Liver (tissue), 3 donors: ENCODE results near the gene PROKR1.

Source experiments
- GABPA ChIP-seq, 2 donors: IDR thresholded peaks in 1 of 2; conservative IDR thresholded peaks in 1 of 2; 2 replicates each; pipeline ENCODE4 v1.6.1; 2016; ENCODE audit warnings: antibody characterized with exemption in 2 of 2, mild to moderate bottlenecking in 1 of 2, moderate library complexity in 1 of 2
- HNF4A ChIP-seq, 2 donors: conservative IDR thresholded peaks; 2 replicates each; pipeline ENCODE4 v1.6.1; 2016; ENCODE audit warnings: antibody characterized with exemption in 2 of 2, mild to moderate bottlenecking in 2 of 2
- JUND ChIP-seq, 2 donors: IDR thresholded peaks; 2 replicates each; pipeline ENCODE4 v1.6.1; 2016; ENCODE audit warnings: antibody characterized with exemption in 2 of 2
- RAD21 ChIP-seq, 2 donors: IDR thresholded peaks; 2 replicates each; pipeline ENCODE4 v1.6.1; 2016; ENCODE audit warnings: antibody characterized with exemption in 2 of 2, mild to moderate bottlenecking in 2 of 2
- YY1 ChIP-seq: IDR thresholded peaks from 2 replicates; pipeline ENCODE4 v1.6.1; 2016; ENCODE audit warnings: antibody characterized with exemption, mild to moderate bottlenecking
- TF ChIP-seq, protein P1 (sequence below): fragments of 150-350 bp; IDR thresholded peaks from 2 replicates; pipeline ENCODE4 v1.5.1; 2017; ENCODE audit warnings: improper control_type of control experiment, low read depth, low read length; ENCODE audit not compliant: missing input control
- TF ChIP-seq, protein P2 (sequence below): IDR thresholded peaks from 2 replicates; pipeline ENCODE4 v1.6.1; 2016; ENCODE audit warnings: antibody characterized with exemption
- TF ChIP-seq, protein P3 (sequence below): IDR thresholded peaks from 2 replicates; pipeline ENCODE4 v1.6.1; 2016; ENCODE audit warnings: antibody characterized with exemption
- TF ChIP-seq, protein P4 (sequence below): IDR thresholded peaks from 2 replicates; pipeline ENCODE4 v1.6.1; 2016; ENCODE audit warnings: antibody characterized with exemption, mild to moderate bottlenecking
- donor health status: healthy.
- donor health status: healthy.

DNA sequence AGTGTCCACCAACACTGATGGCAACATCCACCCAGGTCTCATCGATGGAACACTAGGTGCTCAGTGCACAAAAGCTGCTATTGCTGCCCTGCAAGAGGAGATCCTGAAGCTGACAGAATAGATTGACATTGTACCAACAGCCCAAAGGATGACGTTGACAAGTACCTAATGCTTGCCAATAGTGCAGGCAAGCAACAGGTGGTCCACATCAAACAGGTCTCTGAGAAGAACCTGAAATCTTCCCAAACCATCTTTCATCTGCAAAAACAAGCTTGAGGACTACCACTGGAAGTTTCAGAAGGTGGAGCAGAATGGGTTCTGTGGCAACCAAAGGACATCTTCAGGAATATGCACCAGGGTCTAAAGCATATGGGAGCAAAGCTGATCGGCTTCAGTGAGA is 15.8 kb upstream of the PROKR1 start:
- TF ChIP-seq RAD21 (IDR thresholded peaks at IDR 0.05), result no peak
- TF ChIP-seq JUND (IDR thresholded peaks at IDR 0.05), result no peak
- TF ChIP-seq, protein P1, sequence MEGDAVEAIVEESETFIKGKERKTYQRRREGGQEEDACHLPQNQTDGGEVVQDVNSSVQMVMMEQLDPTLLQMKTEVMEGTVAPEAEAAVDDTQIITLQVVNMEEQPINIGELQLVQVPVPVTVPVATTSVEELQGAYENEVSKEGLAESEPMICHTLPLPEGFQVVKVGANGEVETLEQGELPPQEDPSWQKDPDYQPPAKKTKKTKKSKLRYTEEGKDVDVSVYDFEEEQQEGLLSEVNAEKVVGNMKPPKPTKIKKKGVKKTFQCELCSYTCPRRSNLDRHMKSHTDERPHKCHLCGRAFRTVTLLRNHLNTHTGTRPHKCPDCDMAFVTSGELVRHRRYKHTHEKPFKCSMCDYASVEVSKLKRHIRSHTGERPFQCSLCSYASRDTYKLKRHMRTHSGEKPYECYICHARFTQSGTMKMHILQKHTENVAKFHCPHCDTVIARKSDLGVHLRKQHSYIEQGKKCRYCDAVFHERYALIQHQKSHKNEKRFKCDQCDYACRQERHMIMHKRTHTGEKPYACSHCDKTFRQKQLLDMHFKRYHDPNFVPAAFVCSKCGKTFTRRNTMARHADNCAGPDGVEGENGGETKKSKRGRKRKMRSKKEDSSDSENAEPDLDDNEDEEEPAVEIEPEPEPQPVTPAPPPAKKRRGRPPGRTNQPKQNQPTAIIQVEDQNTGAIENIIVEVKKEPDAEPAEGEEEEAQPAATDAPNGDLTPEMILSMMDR, result no peak
- no peak for TF ChIP-seq GABPA (IDR thresholded peaks at IDR 0.05 in 1 of 2, conservative IDR thresholded peaks at IDR 0.05 in 1 of 2)
- no peak for TF ChIP-seq YY1
- TF ChIP-seq, protein P2, sequence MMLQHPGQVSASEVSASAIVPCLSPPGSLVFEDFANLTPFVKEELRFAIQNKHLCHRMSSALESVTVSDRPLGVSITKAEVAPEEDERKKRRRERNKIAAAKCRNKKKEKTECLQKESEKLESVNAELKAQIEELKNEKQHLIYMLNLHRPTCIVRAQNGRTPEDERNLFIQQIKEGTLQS, result no peak
- TF ChIP-seq, protein P3, sequence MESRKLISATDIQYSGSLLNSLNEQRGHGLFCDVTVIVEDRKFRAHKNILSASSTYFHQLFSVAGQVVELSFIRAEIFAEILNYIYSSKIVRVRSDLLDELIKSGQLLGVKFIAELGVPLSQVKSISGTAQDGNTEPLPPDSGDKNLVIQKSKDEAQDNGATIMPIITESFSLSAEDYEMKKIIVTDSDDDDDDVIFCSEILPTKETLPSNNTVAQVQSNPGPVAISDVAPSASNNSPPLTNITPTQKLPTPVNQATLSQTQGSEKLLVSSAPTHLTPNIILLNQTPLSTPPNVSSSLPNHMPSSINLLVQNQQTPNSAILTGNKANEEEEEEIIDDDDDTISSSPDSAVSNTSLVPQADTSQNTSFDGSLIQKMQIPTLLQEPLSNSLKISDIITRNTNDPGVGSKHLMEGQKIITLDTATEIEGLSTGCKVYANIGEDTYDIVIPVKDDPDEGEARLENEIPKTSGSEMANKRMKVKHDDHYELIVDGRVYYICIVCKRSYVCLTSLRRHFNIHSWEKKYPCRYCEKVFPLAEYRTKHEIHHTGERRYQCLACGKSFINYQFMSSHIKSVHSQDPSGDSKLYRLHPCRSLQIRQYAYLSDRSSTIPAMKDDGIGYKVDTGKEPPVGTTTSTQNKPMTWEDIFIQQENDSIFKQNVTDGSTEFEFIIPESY, result no peak
- TF ChIP-seq, protein P4, sequence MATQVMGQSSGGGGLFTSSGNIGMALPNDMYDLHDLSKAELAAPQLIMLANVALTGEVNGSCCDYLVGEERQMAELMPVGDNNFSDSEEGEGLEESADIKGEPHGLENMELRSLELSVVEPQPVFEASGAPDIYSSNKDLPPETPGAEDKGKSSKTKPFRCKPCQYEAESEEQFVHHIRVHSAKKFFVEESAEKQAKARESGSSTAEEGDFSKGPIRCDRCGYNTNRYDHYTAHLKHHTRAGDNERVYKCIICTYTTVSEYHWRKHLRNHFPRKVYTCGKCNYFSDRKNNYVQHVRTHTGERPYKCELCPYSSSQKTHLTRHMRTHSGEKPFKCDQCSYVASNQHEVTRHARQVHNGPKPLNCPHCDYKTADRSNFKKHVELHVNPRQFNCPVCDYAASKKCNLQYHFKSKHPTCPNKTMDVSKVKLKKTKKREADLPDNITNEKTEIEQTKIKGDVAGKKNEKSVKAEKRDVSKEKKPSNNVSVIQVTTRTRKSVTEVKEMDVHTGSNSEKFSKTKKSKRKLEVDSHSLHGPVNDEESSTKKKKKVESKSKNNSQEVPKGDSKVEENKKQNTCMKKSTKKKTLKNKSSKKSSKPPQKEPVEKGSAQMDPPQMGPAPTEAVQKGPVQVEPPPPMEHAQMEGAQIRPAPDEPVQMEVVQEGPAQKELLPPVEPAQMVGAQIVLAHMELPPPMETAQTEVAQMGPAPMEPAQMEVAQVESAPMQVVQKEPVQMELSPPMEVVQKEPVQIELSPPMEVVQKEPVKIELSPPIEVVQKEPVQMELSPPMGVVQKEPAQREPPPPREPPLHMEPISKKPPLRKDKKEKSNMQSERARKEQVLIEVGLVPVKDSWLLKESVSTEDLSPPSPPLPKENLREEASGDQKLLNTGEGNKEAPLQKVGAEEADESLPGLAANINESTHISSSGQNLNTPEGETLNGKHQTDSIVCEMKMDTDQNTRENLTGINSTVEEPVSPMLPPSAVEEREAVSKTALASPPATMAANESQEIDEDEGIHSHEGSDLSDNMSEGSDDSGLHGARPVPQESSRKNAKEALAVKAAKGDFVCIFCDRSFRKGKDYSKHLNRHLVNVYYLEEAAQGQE, result no peak
- TF ChIP-seq HNF4A (conservative IDR thresholded peaks at IDR 0.05), result no peak
